Measurements from ENCODE around the gene COL7A1. TPM values are rescaled to one million over a fixed set of nuclear protein-coding genes. Genes with fewer than 3 reads are reported as not detected.

Gene COL7A1
- total and polyA plus RNA-seq, 2 experiments from 2014 or later = 4.0 to 7.9 TPM

DNA sequence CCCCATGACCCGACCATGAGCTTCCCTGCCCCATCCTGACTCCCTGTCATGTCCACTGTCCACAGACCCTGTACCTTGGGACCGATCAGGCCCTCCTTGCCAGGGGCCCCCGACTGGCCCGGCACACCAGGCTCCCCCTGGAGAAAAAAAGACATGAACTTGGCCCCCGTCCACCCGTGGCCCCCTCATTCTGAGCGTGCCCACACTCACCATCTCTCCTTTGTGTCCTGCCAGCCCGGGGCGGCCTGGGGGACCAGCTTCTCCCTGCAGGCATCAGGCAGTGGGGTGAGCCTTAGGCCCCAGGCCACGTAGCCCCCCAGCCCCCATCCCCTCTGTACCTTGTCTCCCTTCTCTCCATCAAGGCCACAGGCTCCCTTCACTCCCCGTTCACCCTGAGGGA, 27.6 kb downstream of the COL7A1 start:
- TF ChIP-seq NANOG (IDR thresholded peaks at IDR 0.05; ENCODE audit: borderline replicate concordance) = no peak
- no peak for TF ChIP-seq JUNB (IDR thresholded peaks at IDR 0.05; ENCODE audit: unreplicated experiment)
- no peak for TF ChIP-seq ZNF114 (CRISPR knock-in tag; IDR thresholded peaks at IDR 0.05)
- TF ChIP-seq STAT1 (IDR thresholded peaks at IDR 0.05; ENCODE audit: unreplicated experiment) = no peak
- TF ChIP-seq EZH2phosphoT487 (IDR thresholded peaks at IDR 0.05; ENCODE audit: unreplicated experiment) = no peak
- TF ChIP-seq, protein P1, sequence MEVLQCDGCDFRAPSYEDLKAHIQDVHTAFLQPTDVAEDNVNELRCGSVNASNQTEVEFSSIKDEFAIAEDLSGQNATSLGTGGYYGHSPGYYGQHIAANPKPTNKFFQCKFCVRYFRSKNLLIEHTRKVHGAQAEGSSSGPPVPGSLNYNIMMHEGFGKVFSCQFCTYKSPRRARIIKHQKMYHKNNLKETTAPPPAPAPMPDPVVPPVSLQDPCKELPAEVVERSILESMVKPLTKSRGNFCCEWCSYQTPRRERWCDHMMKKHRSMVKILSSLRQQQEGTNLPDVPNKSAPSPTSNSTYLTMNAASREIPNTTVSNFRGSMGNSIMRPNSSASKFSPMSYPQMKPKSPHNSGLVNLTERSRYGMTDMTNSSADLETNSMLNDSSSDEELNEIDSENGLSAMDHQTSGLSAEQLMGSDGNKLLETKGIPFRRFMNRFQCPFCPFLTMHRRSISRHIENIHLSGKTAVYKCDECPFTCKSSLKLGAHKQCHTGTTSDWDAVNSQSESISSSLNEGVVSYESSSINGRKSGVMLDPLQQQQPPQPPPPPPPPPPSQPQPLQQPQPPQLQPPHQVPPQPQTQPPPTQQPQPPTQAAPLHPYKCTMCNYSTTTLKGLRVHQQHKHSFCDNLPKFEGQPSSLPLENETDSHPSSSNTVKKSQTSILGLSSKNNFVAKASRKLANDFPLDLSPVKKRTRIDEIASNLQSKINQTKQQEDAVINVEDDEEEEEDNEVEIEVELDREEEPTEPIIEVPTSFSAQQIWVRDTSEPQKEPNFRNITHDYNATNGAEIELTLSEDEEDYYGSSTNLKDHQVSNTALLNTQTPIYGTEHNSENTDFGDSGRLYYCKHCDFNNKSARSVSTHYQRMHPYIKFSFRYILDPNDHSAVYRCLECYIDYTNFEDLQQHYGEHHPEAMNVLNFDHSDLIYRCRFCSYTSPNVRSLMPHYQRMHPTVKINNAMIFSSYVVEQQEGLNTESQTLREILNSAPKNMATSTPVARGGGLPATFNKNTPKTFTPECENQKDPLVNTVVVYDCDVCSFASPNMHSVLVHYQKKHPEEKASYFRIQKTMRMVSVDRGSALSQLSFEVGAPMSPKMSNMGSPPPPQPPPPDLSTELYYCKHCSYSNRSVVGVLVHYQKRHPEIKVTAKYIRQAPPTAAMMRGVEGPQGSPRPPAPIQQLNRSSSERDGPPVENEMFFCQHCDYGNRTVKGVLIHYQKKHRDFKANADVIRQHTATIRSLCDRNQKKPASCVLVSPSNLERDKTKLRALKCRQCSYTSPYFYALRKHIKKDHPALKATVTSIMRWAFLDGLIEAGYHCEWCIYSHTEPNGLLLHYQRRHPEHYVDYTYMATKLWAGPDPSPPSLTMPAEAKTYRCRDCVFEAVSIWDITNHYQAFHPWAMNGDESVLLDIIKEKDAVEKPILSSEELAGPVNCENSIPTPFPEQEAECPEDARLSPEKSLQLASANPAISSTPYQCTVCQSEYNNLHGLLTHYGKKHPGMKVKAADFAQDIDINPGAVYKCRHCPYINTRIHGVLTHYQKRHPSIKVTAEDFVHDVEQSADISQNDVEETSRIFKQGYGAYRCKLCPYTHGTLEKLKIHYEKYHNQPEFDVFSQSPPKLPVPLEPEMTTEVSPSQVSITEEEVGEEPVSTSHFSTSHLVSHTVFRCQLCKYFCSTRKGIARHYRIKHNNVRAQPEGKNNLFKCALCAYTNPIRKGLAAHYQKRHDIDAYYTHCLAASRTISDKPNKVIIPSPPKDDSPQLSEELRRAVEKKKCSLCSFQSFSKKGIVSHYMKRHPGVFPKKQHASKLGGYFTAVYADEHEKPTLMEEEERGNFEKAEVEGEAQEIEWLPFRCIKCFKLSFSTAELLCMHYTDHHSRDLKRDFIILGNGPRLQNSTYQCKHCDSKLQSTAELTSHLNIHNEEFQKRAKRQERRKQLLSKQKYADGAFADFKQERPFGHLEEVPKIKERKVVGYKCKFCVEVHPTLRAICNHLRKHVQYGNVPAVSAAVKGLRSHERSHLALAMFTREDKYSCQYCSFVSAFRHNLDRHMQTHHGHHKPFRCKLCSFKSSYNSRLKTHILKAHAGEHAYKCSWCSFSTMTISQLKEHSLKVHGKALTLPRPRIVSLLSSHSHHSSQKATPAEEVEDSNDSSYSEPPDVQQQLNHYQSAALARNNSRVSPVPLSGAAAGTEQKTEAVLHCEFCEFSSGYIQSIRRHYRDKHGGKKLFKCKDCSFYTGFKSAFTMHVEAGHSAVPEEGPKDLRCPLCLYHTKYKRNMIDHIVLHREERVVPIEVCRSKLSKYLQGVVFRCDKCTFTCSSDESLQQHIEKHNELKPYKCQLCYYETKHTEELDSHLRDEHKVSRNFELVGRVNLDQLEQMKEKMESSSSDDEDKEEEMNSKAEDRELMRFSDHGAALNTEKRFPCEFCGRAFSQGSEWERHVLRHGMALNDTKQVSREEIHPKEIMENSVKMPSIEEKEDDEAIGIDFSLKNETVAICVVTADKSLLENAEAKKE (CRISPR knock-in tag; IDR thresholded peaks at IDR 0.05) = no peak
- no peak for TF ChIP-seq ZNF331 (CRISPR knock-in tag; IDR thresholded peaks at IDR 0.05; ENCODE audit: low read depth)
- no peak for TF ChIP-seq EZH2 (IDR thresholded peaks at IDR 0.05; ENCODE audit: low read depth, unreplicated experiment)
- no peak for TF ChIP-seq CREB1 (CRISPR knock-in tag; IDR thresholded peaks at IDR 0.05; ENCODE audit: low read depth)
- TF ChIP-seq, protein P2, sequence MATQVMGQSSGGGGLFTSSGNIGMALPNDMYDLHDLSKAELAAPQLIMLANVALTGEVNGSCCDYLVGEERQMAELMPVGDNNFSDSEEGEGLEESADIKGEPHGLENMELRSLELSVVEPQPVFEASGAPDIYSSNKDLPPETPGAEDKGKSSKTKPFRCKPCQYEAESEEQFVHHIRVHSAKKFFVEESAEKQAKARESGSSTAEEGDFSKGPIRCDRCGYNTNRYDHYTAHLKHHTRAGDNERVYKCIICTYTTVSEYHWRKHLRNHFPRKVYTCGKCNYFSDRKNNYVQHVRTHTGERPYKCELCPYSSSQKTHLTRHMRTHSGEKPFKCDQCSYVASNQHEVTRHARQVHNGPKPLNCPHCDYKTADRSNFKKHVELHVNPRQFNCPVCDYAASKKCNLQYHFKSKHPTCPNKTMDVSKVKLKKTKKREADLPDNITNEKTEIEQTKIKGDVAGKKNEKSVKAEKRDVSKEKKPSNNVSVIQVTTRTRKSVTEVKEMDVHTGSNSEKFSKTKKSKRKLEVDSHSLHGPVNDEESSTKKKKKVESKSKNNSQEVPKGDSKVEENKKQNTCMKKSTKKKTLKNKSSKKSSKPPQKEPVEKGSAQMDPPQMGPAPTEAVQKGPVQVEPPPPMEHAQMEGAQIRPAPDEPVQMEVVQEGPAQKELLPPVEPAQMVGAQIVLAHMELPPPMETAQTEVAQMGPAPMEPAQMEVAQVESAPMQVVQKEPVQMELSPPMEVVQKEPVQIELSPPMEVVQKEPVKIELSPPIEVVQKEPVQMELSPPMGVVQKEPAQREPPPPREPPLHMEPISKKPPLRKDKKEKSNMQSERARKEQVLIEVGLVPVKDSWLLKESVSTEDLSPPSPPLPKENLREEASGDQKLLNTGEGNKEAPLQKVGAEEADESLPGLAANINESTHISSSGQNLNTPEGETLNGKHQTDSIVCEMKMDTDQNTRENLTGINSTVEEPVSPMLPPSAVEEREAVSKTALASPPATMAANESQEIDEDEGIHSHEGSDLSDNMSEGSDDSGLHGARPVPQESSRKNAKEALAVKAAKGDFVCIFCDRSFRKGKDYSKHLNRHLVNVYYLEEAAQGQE (IDR thresholded peaks at IDR 0.05; ENCODE audit: unreplicated experiment) = no peak
- TF ChIP-seq POLR2AphosphoS5 (IDR thresholded peaks at IDR 0.05; ENCODE audit: low read depth) = no peak
- TF ChIP-seq, protein P3, sequence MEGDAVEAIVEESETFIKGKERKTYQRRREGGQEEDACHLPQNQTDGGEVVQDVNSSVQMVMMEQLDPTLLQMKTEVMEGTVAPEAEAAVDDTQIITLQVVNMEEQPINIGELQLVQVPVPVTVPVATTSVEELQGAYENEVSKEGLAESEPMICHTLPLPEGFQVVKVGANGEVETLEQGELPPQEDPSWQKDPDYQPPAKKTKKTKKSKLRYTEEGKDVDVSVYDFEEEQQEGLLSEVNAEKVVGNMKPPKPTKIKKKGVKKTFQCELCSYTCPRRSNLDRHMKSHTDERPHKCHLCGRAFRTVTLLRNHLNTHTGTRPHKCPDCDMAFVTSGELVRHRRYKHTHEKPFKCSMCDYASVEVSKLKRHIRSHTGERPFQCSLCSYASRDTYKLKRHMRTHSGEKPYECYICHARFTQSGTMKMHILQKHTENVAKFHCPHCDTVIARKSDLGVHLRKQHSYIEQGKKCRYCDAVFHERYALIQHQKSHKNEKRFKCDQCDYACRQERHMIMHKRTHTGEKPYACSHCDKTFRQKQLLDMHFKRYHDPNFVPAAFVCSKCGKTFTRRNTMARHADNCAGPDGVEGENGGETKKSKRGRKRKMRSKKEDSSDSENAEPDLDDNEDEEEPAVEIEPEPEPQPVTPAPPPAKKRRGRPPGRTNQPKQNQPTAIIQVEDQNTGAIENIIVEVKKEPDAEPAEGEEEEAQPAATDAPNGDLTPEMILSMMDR (conservative IDR thresholded peaks at IDR 0.05; ENCODE audit: low read depth in 2 of 2) = no peak
- TF ChIP-seq, protein P4, sequence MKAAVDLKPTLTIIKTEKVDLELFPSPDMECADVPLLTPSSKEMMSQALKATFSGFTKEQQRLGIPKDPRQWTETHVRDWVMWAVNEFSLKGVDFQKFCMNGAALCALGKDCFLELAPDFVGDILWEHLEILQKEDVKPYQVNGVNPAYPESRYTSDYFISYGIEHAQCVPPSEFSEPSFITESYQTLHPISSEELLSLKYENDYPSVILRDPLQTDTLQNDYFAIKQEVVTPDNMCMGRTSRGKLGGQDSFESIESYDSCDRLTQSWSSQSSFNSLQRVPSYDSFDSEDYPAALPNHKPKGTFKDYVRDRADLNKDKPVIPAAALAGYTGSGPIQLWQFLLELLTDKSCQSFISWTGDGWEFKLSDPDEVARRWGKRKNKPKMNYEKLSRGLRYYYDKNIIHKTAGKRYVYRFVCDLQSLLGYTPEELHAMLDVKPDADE (IDR thresholded peaks at IDR 0.05) = no peak
- H3K4me1 ChIP-seq (ENCODE audit: insufficient read depth) = peaks cover 6% of the 10 kb centered on the region; the same call in 1 of the 2 replicates
- peaks cover 14% of the 10 kb centered on the region for H3K27me3 Mint-ChIP-seq (ENCODE audit: insufficient read depth, low read depth, poor library complexity)
- peaks cover 15% of the 10 kb centered on the region for H3K4me1 Mint-ChIP-seq
- no peaks in the 10 kb centered on the region for H3K9me2 ChIP-seq (ENCODE audit: insufficient read depth)
- no peaks in the 10 kb centered on the region for H3F3A ChIP-seq (replicated peaks; ENCODE audit: low read depth)
- H3K27ac Mint-ChIP-seq = no peak overlapping the region
- no peaks in the 10 kb centered on the region; the same call in 2 of the 3 replicates for H3K36me3 Mint-ChIP-seq (ENCODE audit: low read depth)
- H3K4me2 ChIP-seq = no peak overlapping the region
- no peaks in the 10 kb centered on the region for H3K79me2 ChIP-seq (replicated peaks; ENCODE audit: insufficient read depth)
- DNase-seq (ENCODE audit: low spot score) (no peak), ATAC-seq (no peak)
- no peak overlapping the region for H3K4me3 Mint-ChIP-seq
- H3K36me3 ChIP-seq (ENCODE audit: insufficient read depth) = no peaks in the 10 kb centered on the region
- H3K27ac ChIP-seq (ENCODE audit: low read depth) = no peak overlapping the region
- no peaks in the 10 kb centered on the region for H3K27me3 ChIP-seq (ENCODE audit: insufficient read depth)
- no peak overlapping the region for H2AFZ ChIP-seq
- no peak overlapping the region for H3K4me3 ChIP-seq
- H3K9me3 Mint-ChIP-seq = no peaks in the 10 kb centered on the region; the same call in 2 of the 3 replicates
- no peaks in the 10 kb centered on the region for H4K20me1 ChIP-seq (replicated peaks; ENCODE audit: insufficient read depth)
